ENCODE results near the gene ADAMTS9.

Gene ADAMTS9

GRCh38 chr3:64687781-64688604 is at the start of gene ADAMTS9:
Gene ADAMTS9, minus strand, starts transcription at chr3:64688000. Its CDS starts 343 bp downstream, at chr3:64687657.
- no peak for TF ChIP-seq POLR2A (IDR thresholded peaks at IDR 0.05; ENCODE audit: low read depth, low read length)
- no peak for DNase-seq (ENCODE audit: insufficient read length, low spot score)
- no peak for FAIRE-seq

- no peak for TF ChIP-seq POLR2A (IDR thresholded peaks at IDR 0.05; ENCODE audit: low read depth, low read length)
- no peak for DNase-seq (ENCODE audit: insufficient read length, low spot score)
- no peak for FAIRE-seq
These were observed 44.8 kb upstream of the ADAMTS9 start for GRCh38 chr3:64732576-64732975.

- no peak for TF ChIP-seq POLR2A (IDR thresholded peaks at IDR 0.05; ENCODE audit: low read depth, low read length)
- no peak for DNase-seq (ENCODE audit: insufficient read length, low spot score)
- no peak for FAIRE-seq
These were observed 42.9 kb upstream of the ADAMTS9 start for GRCh38 chr3:64730681-64731080.

GRCh38 chr3:64728994-64729393 is 41.2 kb upstream of the ADAMTS9 start:
- no peak for FAIRE-seq
- DNase-seq (ENCODE audit: insufficient read length, low spot score), result no peak
- TF ChIP-seq POLR2A (IDR thresholded peaks at IDR 0.05; ENCODE audit: low read depth, low read length), result no peak

GRCh38 chr3:64728428-64728827 is 40.6 kb upstream of the ADAMTS9 start:
- DNase-seq (ENCODE audit: insufficient read length, low spot score) (no peak), FAIRE-seq (no peak)
- no peak for TF ChIP-seq POLR2A (IDR thresholded peaks at IDR 0.05; ENCODE audit: low read depth, low read length)

GRCh38 chr3:64726414-64727090 is 38.8 kb upstream of the ADAMTS9 start:
- TF ChIP-seq POLR2A (IDR thresholded peaks at IDR 0.05; ENCODE audit: low read depth, low read length), result no peak
- FAIRE-seq (no peak), DNase-seq (ENCODE audit: insufficient read length, low spot score) (no peak)

- FAIRE-seq (no peak), DNase-seq (ENCODE audit: insufficient read length, low spot score) (no peak)
- TF ChIP-seq POLR2A (IDR thresholded peaks at IDR 0.05; ENCODE audit: low read depth, low read length), result no peak
These were observed 31.2 kb upstream of the ADAMTS9 start for GRCh38 chr3:64718976-64719375.

GRCh38 chr3:64717872-64718613 is 30.2 kb upstream of the ADAMTS9 start:
- no peak for TF ChIP-seq POLR2A (IDR thresholded peaks at IDR 0.05; ENCODE audit: low read depth, low read length)
- FAIRE-seq (no peak), DNase-seq (ENCODE audit: insufficient read length, low spot score) (no peak)

GRCh38 chr3:64717411-64717810 is 29.6 kb upstream of the ADAMTS9 start:
- no peak for TF ChIP-seq POLR2A (IDR thresholded peaks at IDR 0.05; ENCODE audit: low read depth, low read length)
- FAIRE-seq (no peak), DNase-seq (ENCODE audit: insufficient read length, low spot score) (no peak)

- FAIRE-seq (no peak), DNase-seq (ENCODE audit: insufficient read length, low spot score) (no peak)
- TF ChIP-seq POLR2A (IDR thresholded peaks at IDR 0.05; ENCODE audit: low read depth, low read length), result no peak
These were observed 28.4 kb upstream of the ADAMTS9 start for GRCh38 chr3:64716110-64716710.

GRCh38 chr3:64715211-64715982 is 27.6 kb upstream of the ADAMTS9 start:
- FAIRE-seq (no peak), DNase-seq (ENCODE audit: insufficient read length, low spot score) (no peak)
- no peak for TF ChIP-seq POLR2A (IDR thresholded peaks at IDR 0.05; ENCODE audit: low read depth, low read length)

- TF ChIP-seq POLR2A (IDR thresholded peaks at IDR 0.05; ENCODE audit: low read depth, low read length), result no peak
- DNase-seq (ENCODE audit: insufficient read length, low spot score) (no peak), FAIRE-seq (no peak)
These were observed 20.7 kb upstream of the ADAMTS9 start for GRCh38 chr3:64708456-64708855.

GRCh38 chr3:64705946-64706345 is 18.1 kb upstream of the ADAMTS9 start:
- TF ChIP-seq POLR2A (IDR thresholded peaks at IDR 0.05; ENCODE audit: low read depth, low read length), result no peak
- DNase-seq (ENCODE audit: insufficient read length, low spot score) (no peak), FAIRE-seq (no peak)
